Large intestine (tissue), 3 donors: ENCODE results near the gene TGFBR3. TPM values are rescaled to one million over a fixed set of nuclear protein-coding genes. Genes with fewer than 3 reads are reported as not detected.

Source experiments
- DNase-seq, 2 donors: peaks; one replicate each; pipeline versions ENCODE4 v3.0.0 to v3.0.0-alpha.2; 2013
- H3K27ac ChIP-seq: one replicate; pipeline ENCODE4 v1.5.1; 2013; ENCODE audit warnings: low read length
- H3K27me3 ChIP-seq: 2 replicates; pipeline ENCODE4 v1.6.1; 2013; ENCODE audit warnings: low read length; ENCODE audit not compliant: control insufficient read depth, insufficient read depth
- H3K36me3 ChIP-seq: 2 replicates; pipeline ENCODE4 v1.6.1; 2013; ENCODE audit warnings: low read length; ENCODE audit not compliant: control insufficient read depth, insufficient read depth
- H3K4me1 ChIP-seq: one replicate; pipeline ENCODE4 v1.6.1; 2013; ENCODE audit warnings: low read length; ENCODE audit not compliant: control insufficient read depth, insufficient read depth
- H3K4me3 ChIP-seq: one replicate; pipeline ENCODE4 v1.5.1; 2013; ENCODE audit warnings: low read length
- H3K9me3 ChIP-seq: one replicate; pipeline ENCODE4 v1.6.1; 2013; ENCODE audit warnings: mild to moderate bottlenecking, low read depth, low read length, moderate library complexity; ENCODE audit not compliant: control insufficient read depth
- whole genome bisulfite sequencing: methylation state at CpG from one replicate; pipeline ENCODE4 v1.1.5; 2013; ENCODE audit warnings: low lambda C conversion rate; ENCODE audit not compliant: insufficient coverage; 5-methylcytosine and 5-hydroxymethylcytosine counted together
- polyA plus RNA-seq: library from polyadenylated mRNA; unstranded; fragments of 120-200 nt; gene quantifications from one replicate; pipeline ENCODE4 v1.2.1, GENCODE V29; 2013

TGFBR3 gene
- polyA plus RNA-seq, 1 donor, result 13.7 TPM

DNA sequence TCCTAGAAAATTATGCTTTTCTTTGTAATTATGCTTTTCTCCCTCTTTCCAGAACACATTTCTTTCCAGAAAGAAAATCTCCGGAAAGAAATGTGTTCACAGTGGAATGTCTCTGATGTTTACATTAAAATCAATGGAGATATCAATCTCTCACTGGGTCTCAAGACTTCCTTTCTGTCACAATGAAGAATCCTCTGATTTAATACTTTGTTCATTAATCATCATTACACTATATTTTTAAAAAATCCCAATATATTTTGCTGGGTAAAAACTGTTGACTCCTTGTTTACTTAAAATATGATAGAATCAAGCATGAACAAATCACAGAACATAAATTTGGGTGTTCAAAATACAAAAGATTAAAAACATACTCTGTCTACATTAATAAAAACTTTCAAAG lies 26.3 kb upstream of the TGFBR3 start:
- H3K36me3 ChIP-seq, result no peaks in the 10 kb centered on the region
- H3K4me1 ChIP-seq, result no peaks in the 10 kb centered on the region
- no peaks in the 10 kb centered on the region for H3K9me3 ChIP-seq
- DNase-seq, result no peak
- H3K27ac ChIP-seq, result no peak overlapping the region
- no peak overlapping the region for H3K4me3 ChIP-seq
- WGBS, result 80% methylated on average over 1 of the region's 1 CpG
- H3K27me3 ChIP-seq, result no peaks in the 10 kb centered on the region

DNA sequence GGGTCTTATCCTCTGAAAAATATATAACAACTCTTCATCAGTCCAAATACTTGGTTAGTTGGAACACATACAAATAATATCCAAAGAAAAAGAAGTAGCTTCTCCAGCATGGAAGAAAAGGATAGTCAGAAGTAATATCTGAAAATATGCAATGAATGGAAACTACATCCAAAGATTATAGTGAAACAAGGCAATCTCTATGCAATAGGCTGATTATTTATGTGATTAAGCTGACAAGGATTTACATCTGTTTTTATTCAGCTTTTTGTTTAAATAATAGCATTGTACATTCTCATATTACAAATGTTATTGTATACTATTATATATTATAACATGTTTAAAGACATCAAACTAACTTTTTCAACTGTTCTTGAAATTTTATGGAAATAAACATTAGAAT lies 15.3 kb upstream of the TGFBR3 start:
- Histone ChIP-seq H3K4me1 (no peaks in the 10 kb centered on the region), H3K36me3 (no peaks in the 10 kb centered on the region), H3K27me3 (no peaks in the 10 kb centered on the region), H3K4me3 (no peak overlapping the region), H3K9me3 (no peaks in the 10 kb centered on the region), H3K27ac (no peak overlapping the region)
- DNase-seq, result no peak

GRCh38 chr1:91900562-91900961 lies 14.6 kb upstream of the TGFBR3 start:
- no CpG with 5 or more reads among the region's 1 CpG for WGBS
- H3K4me1 ChIP-seq, result no peaks in the 10 kb centered on the region
- H3K9me3 ChIP-seq, result no peaks in the 10 kb centered on the region
- H3K36me3 ChIP-seq, result no peaks in the 10 kb centered on the region
- DNase-seq, result no peak
- H3K4me3 ChIP-seq, result no peak overlapping the region
- no peaks in the 10 kb centered on the region for H3K27me3 ChIP-seq
- no peak overlapping the region for H3K27ac ChIP-seq

- 60% methylated on average over 1 of the region's 5 CpGs for WGBS
- no peaks in the 10 kb centered on the region for H3K9me3 ChIP-seq
- no peaks in the 10 kb centered on the region for H3K27me3 ChIP-seq
- DNase-seq, result no peak
- no peaks in the 10 kb centered on the region for H3K36me3 ChIP-seq
- H3K27ac ChIP-seq, result no peak overlapping the region
- H3K4me3 ChIP-seq, result no peak overlapping the region
- H3K4me1 ChIP-seq, result no peaks in the 10 kb centered on the region
Observed at GRCh38 chr1:91897016-91897415, 11.1 kb upstream of the TGFBR3 start.

GRCh38 chr1:91895832-91896556 lies 10.0 kb upstream of the TGFBR3 start:
- no peak for DNase-seq
- Histone ChIP-seq H3K36me3 (no peaks in the 10 kb centered on the region), H3K9me3 (no peaks in the 10 kb centered on the region), H3K4me1 (no peaks in the 10 kb centered on the region), H3K4me3 (no peak overlapping the region), H3K27ac (no peak overlapping the region), H3K27me3 (no peaks in the 10 kb centered on the region)
- no CpG with 5 or more reads among the region's 2 CpGs for WGBS

GRCh38 chr1:91894036-91894761 lies 8.2 kb upstream of the TGFBR3 start:
- WGBS, result 85% methylated on average over 2 of the region's 5 CpGs
- no peak overlapping the region for H3K4me3 ChIP-seq
- H3K27ac ChIP-seq, result no peak overlapping the region
- H3K9me3 ChIP-seq, result no peaks in the 10 kb centered on the region
- no peaks in the 10 kb centered on the region for H3K27me3 ChIP-seq
- no peak for DNase-seq
- no peaks in the 10 kb centered on the region for H3K4me1 ChIP-seq
- no peaks in the 10 kb centered on the region for H3K36me3 ChIP-seq

GRCh38 chr1:91891969-91892368 lies 6.0 kb upstream of the TGFBR3 start:
- no peak for DNase-seq
- H3K36me3 ChIP-seq, result no peaks in the 10 kb centered on the region
- no peak overlapping the region for H3K27ac ChIP-seq
- WGBS, result no CpG with 5 or more reads among the region's 1 CpG
- H3K4me1 ChIP-seq, result no peaks in the 10 kb centered on the region
- H3K4me3 ChIP-seq, result no peak overlapping the region
- no peaks in the 10 kb centered on the region for H3K9me3 ChIP-seq
- no peaks in the 10 kb centered on the region for H3K27me3 ChIP-seq

DNA sequence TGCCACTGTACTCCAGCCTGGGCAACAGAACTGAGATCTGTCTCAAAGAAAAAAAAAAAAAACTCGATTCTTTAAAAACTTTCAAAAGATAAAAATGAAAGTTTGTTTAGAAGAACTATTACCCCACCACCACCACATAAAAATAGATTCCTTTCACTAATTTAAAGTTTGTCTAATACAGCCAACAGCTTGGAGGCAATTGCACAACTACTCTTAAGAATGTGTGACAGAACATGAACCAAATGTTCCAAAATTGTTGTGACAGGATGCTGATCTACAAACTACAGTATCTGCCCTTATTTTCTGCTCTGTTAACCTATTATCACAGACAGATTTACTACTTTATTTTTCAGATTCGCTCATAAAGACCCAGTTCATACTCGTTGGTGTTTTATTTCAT lies 5.5 kb upstream of the TGFBR3 start:
- Histone ChIP-seq H3K27me3 (peaks cover 3% of the 10 kb centered on the region), H3K9me3 (no peaks in the 10 kb centered on the region), H3K4me1 (no peaks in the 10 kb centered on the region), H3K36me3 (no peaks in the 10 kb centered on the region), H3K27ac (no peak overlapping the region), H3K4me3 (no peak overlapping the region)
- DNase-seq, result no peak
- 76% methylated on average over 2 of the region's 3 CpGs for WGBS

GRCh38 chr1:91889717-91890459 lies 3.9 kb upstream of the TGFBR3 start:
- WGBS, result 72% methylated on average over 2 of the region's 5 CpGs

GRCh38 chr1:91885213-91885715 lies 687 bp downstream of the TGFBR3 start:
- DNase-seq, result peak in 1 of 2 donors; percentile 54
- H3K36me3 ChIP-seq, result no peaks in the 10 kb centered on the region
- H3K4me3 ChIP-seq, result peak overlapping the region; percentile 64
- H3K27me3 ChIP-seq, result peaks cover 12% of the 10 kb centered on the region
- WGBS, result no CpG with 5 or more reads among the region's 42 CpGs
- peak overlapping the region; percentile 62 for H3K27ac ChIP-seq
- H3K9me3 ChIP-seq, result no peaks in the 10 kb centered on the region
- H3K4me1 ChIP-seq, result peaks cover 5% of the 10 kb centered on the region

More at GRCh38 chr1:91889717-91890459, 3.9 kb upstream of the TGFBR3 start:
- DNase-seq, result no peak
- Histone ChIP-seq H3K36me3 (no peaks in the 10 kb centered on the region), H3K4me3 (no peak overlapping the region), H3K9me3 (no peaks in the 10 kb centered on the region), H3K27me3 (peaks cover 7% of the 10 kb centered on the region), H3K4me1 (peaks cover under 1% of the 10 kb centered on the region), H3K27ac (no peak overlapping the region)
